Measurements from ENCODE around the gene RGCC.

The RGCC gene

DNA sequence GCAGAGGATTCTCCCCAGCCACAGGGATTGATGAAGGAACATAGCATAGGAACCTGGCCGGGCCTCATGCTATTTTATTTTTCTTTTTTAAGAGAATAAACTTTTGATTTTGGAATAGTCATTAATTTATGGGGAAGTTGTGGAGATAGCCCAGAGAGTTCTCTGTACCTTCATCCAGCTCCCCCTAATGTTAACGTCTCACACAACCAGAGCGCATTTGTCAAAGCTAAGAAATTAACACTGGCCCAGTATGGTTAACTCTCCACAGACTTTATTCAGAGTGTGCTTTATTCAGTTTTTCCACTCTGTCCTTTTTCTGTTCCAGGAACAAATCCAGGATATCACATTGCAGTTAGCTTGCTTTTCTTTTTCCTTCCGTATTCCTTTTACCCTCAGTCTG lies 59.4 kb downstream of the RGCC start:
- no peaks in the 10 kb centered on the region for H3K27me3 ChIP-seq (replicated peaks; ENCODE audit: insufficient read depth, low read length)
- no peak overlapping the region for H3K4me2 ChIP-seq (ENCODE audit: low read depth, low read length)
- no peaks in the 10 kb centered on the region for H3K36me3 ChIP-seq (replicated peaks; ENCODE audit: insufficient read depth, low read length)
- no peak overlapping the region for H3K4me3 ChIP-seq (ENCODE audit: low read length)
- no peak overlapping the region for H2AFZ ChIP-seq (ENCODE audit: low read length)
- no peak overlapping the region for H3K27ac ChIP-seq (ENCODE audit: low read length)
- no peak for DNase-seq
- no peaks in the 10 kb centered on the region for H3K9me2 ChIP-seq (replicated peaks; ENCODE audit: insufficient read depth, low read length)
- TF ChIP-seq, protein P1, sequence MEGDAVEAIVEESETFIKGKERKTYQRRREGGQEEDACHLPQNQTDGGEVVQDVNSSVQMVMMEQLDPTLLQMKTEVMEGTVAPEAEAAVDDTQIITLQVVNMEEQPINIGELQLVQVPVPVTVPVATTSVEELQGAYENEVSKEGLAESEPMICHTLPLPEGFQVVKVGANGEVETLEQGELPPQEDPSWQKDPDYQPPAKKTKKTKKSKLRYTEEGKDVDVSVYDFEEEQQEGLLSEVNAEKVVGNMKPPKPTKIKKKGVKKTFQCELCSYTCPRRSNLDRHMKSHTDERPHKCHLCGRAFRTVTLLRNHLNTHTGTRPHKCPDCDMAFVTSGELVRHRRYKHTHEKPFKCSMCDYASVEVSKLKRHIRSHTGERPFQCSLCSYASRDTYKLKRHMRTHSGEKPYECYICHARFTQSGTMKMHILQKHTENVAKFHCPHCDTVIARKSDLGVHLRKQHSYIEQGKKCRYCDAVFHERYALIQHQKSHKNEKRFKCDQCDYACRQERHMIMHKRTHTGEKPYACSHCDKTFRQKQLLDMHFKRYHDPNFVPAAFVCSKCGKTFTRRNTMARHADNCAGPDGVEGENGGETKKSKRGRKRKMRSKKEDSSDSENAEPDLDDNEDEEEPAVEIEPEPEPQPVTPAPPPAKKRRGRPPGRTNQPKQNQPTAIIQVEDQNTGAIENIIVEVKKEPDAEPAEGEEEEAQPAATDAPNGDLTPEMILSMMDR (IDR thresholded peaks at IDR 0.05; ENCODE audit: low read length): no peak
- no peak for TF ChIP-seq EZH2 (optimal IDR thresholded peaks at IDR 0.05; ENCODE audit: low read depth, low read length)
- no peak for TF ChIP-seq EZH2phosphoT487 (IDR thresholded peaks at IDR 0.05; ENCODE audit: low read length)
- H3F3A ChIP-seq (ENCODE audit: insufficient read depth, low read length): no peaks in the 10 kb centered on the region
- no peaks in the 10 kb centered on the region for H3K9me3 ChIP-seq (replicated peaks; ENCODE audit: insufficient read depth, low read length)
- H3K79me2 ChIP-seq (ENCODE audit: low read length): no peaks in the 10 kb centered on the region
- no peaks in the 10 kb centered on the region for H4K20me1 ChIP-seq (ENCODE audit: insufficient read depth, low read length)
- no peak overlapping the region for H3K9ac ChIP-seq (ENCODE audit: low read length)
- H3K4me1 ChIP-seq (ENCODE audit: low read length): no peaks in the 10 kb centered on the region

DNA sequence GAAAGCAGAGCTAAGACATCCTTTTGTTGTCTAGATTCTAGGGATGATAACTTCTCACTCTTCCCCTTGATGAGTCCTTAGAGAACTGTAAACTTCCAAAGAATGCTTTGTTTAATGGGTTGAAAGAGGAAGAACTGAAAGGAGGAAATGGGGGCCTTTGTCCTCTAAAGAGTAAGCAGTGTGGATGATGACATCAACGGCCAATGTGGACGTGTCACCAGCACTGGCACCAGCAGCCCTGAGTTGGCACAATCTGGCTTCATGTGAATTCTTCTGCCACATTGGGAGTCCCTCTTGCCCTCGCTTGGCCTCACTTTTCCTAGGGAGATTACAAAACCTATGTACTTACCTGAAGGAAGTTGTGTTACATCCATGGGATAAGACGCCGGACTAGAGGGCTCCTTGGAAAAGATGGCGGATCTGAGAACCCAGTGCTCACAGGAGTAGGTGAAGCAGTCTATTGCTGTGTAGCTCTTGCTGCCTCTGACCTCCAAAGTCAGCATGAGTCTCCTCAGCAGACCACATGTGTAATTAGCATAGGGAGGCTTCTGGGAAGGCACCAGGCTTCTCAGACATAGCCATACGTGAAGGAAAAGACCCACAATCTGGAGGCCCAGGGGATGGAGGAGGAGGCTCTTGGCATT lies 62.8 kb downstream of the RGCC start:
- no peak overlapping the region for H3K27ac ChIP-seq (ENCODE audit: low read length)
- no peak overlapping the region for H3K9ac ChIP-seq (ENCODE audit: low read length)
- H3K4me2 ChIP-seq (ENCODE audit: low read depth, low read length): no peak overlapping the region
- H3K4me3 ChIP-seq (ENCODE audit: low read length): no peak overlapping the region
- no peaks in the 10 kb centered on the region for H3F3A ChIP-seq (ENCODE audit: insufficient read depth, low read length)
- H3K9me3 ChIP-seq (replicated peaks; ENCODE audit: insufficient read depth, low read length): no peaks in the 10 kb centered on the region
- H3K27me3 ChIP-seq (replicated peaks; ENCODE audit: insufficient read depth, low read length): no peaks in the 10 kb centered on the region
- no peaks in the 10 kb centered on the region for H4K20me1 ChIP-seq (ENCODE audit: insufficient read depth, low read length)
- no peaks in the 10 kb centered on the region for H3K36me3 ChIP-seq (replicated peaks; ENCODE audit: insufficient read depth, low read length)
- H3K79me2 ChIP-seq (ENCODE audit: low read length): no peaks in the 10 kb centered on the region
- TF ChIP-seq, protein P1 (IDR thresholded peaks at IDR 0.05; ENCODE audit: low read length): no peak
- TF ChIP-seq EZH2 (optimal IDR thresholded peaks at IDR 0.05; ENCODE audit: low read depth, low read length) (no peak), EZH2phosphoT487 (IDR thresholded peaks at IDR 0.05; ENCODE audit: low read length) (no peak)
- no peaks in the 10 kb centered on the region for H3K9me2 ChIP-seq (replicated peaks; ENCODE audit: insufficient read depth, low read length)
- H3K4me1 ChIP-seq (ENCODE audit: low read length): no peaks in the 10 kb centered on the region
- no peak overlapping the region for H2AFZ ChIP-seq (ENCODE audit: low read length)
- no peak for DNase-seq

All from MM.1S (cell line).